Effector memory CD4-positive, alpha-beta T cell (primary cell): ENCODE measurements around the gene ANKRD60.

Source experiments
- DNase-seq, 3 donors: peaks; one replicate each; pipeline ENCODE4 v3.0.0-alpha.2; 2020
- H3K27ac ChIP-seq: 2 replicates; pipeline ENCODE4 v1.7.0; 2013; ENCODE audit warnings: mild to moderate bottlenecking, low read length, moderate library complexity; ENCODE audit not compliant: insufficient read depth, poor library complexity, severe bottlenecking
- H3K27me3 ChIP-seq: replicated peaks from 2 replicates; pipeline ENCODE4 v1.7.0; 2013; ENCODE audit warnings: mild to moderate bottlenecking, low read length; ENCODE audit not compliant: insufficient read depth, control insufficient read depth, poor library complexity, severe bottlenecking
- H3K36me3 ChIP-seq: 2 replicates; pipeline ENCODE4 v1.7.0; 2013; ENCODE audit warnings: mild to moderate bottlenecking, low read length, moderate library complexity; ENCODE audit not compliant: control insufficient read depth, insufficient read depth
- H3K4me1 ChIP-seq: 2 replicates; pipeline ENCODE4 v1.7.0; 2013; ENCODE audit warnings: low read length, mild to moderate bottlenecking; ENCODE audit not compliant: control insufficient read depth, insufficient read depth, poor library complexity, severe bottlenecking
- H3K4me3 ChIP-seq: 2 replicates; pipeline ENCODE4 v1.7.0; 2013; ENCODE audit warnings: low read length, low read depth, mild to moderate bottlenecking; ENCODE audit not compliant: insufficient read depth, poor library complexity, severe bottlenecking
- H3K9me3 ChIP-seq: 2 replicates; pipeline ENCODE4 v1.7.0; 2013; ENCODE audit warnings: mild to moderate bottlenecking, low read length, moderate library complexity; ENCODE audit not compliant: control insufficient read depth

The ANKRD60 gene

GRCh38 chr20:58235010-58235409, 6.6 kb upstream of the ANKRD60 start:
- Histone ChIP-seq H3K4me3 (no peak overlapping the region), H3K27ac (no peak overlapping the region), H3K27me3 (peaks cover 3% of the 10 kb centered on the region), H3K4me1 (no peaks in the 10 kb centered on the region), H3K9me3 (no peaks in the 10 kb centered on the region), H3K36me3 (no peaks in the 10 kb centered on the region)
- DNase-seq, result no peak

- no peaks in the 10 kb centered on the region for H3K4me1 ChIP-seq
- no peak overlapping the region for H3K27ac ChIP-seq
- H3K27me3 ChIP-seq, result peaks cover 13% of the 10 kb centered on the region
- H3K9me3 ChIP-seq, result no peaks in the 10 kb centered on the region
- DNase-seq, result peak in 2 of 3 donors; percentile 14 to 34
- H3K4me3 ChIP-seq, result no peak overlapping the region
- H3K36me3 ChIP-seq, result no peaks in the 10 kb centered on the region
Observed at GRCh38 chr20:58233881-58234528, 5.6 kb upstream of the ANKRD60 start.

- H3K27ac ChIP-seq, result no peak overlapping the region
- H3K4me1 ChIP-seq, result no peaks in the 10 kb centered on the region
- H3K27me3 ChIP-seq, result peaks cover 18% of the 10 kb centered on the region
- DNase-seq, result no peak
- no peaks in the 10 kb centered on the region for H3K36me3 ChIP-seq
- H3K4me3 ChIP-seq, result no peak overlapping the region
- no peaks in the 10 kb centered on the region for H3K9me3 ChIP-seq
Observed at GRCh38 chr20:58233393-58233792, 4.9 kb upstream of the ANKRD60 start.

GRCh38 chr20:58231683-58232082, 3.2 kb upstream of the ANKRD60 start:
- Histone ChIP-seq H3K4me3 (no peak overlapping the region), H3K4me1 (no peaks in the 10 kb centered on the region), H3K27ac (no peak overlapping the region), H3K9me3 (no peaks in the 10 kb centered on the region), H3K36me3 (no peaks in the 10 kb centered on the region), H3K27me3 (peaks cover 34% of the 10 kb centered on the region)
- DNase-seq, result no peak

GRCh38 chr20:58229198-58229798, 845 bp upstream of the ANKRD60 start:
- H3K9me3 ChIP-seq, result no peaks in the 10 kb centered on the region
- no peaks in the 10 kb centered on the region for H3K4me1 ChIP-seq
- no peak overlapping the region for H3K4me3 ChIP-seq
- H3K27ac ChIP-seq, result no peak overlapping the region
- DNase-seq, result no peak
- H3K36me3 ChIP-seq, result no peaks in the 10 kb centered on the region
- peaks cover 40% of the 10 kb centered on the region for H3K27me3 ChIP-seq

GRCh38 chr20:58228103-58228483, 360 bp downstream of the ANKRD60 start:
- Histone ChIP-seq H3K9me3 (no peaks in the 10 kb centered on the region), H3K27me3 (peaks cover 40% of the 10 kb centered on the region), H3K27ac (no peak overlapping the region), H3K4me3 (no peak overlapping the region), H3K4me1 (no peaks in the 10 kb centered on the region), H3K36me3 (no peaks in the 10 kb centered on the region)
- DNase-seq, result no peak

GRCh38 chr20:58227391-58228102, 906 bp downstream of the ANKRD60 start:
- H3K27ac ChIP-seq, result no peak overlapping the region
- peaks cover 40% of the 10 kb centered on the region for H3K27me3 ChIP-seq
- H3K4me3 ChIP-seq, result no peak overlapping the region
- no peak for DNase-seq
- H3K4me1 ChIP-seq, result no peaks in the 10 kb centered on the region
- no peaks in the 10 kb centered on the region for H3K9me3 ChIP-seq
- H3K36me3 ChIP-seq, result no peaks in the 10 kb centered on the region

GRCh38 chr20:58225452-58226200, 2.8 kb downstream of the ANKRD60 start:
- Histone ChIP-seq H3K4me3 (no peak overlapping the region), H3K27ac (no peak overlapping the region), H3K9me3 (no peaks in the 10 kb centered on the region), H3K36me3 (no peaks in the 10 kb centered on the region), H3K4me1 (no peaks in the 10 kb centered on the region), H3K27me3 (peaks cover 44% of the 10 kb centered on the region)
- no peak for DNase-seq

GRCh38 chr20:58224974-58225373, 3.5 kb downstream of the ANKRD60 start:
- no peaks in the 10 kb centered on the region for H3K9me3 ChIP-seq
- H3K36me3 ChIP-seq, result no peaks in the 10 kb centered on the region
- no peaks in the 10 kb centered on the region for H3K4me1 ChIP-seq
- no peak for DNase-seq
- no peak overlapping the region for H3K27ac ChIP-seq
- H3K27me3 ChIP-seq, result peaks cover 41% of the 10 kb centered on the region
- no peak overlapping the region for H3K4me3 ChIP-seq

- Histone ChIP-seq H3K36me3 (no peaks in the 10 kb centered on the region), H3K4me1 (no peaks in the 10 kb centered on the region), H3K27me3 (peaks cover 33% of the 10 kb centered on the region), H3K4me3 (no peak overlapping the region), H3K9me3 (no peaks in the 10 kb centered on the region), H3K27ac (no peak overlapping the region)
- DNase-seq, result no peak
Observed at GRCh38 chr20:58224097-58224496, 4.4 kb downstream of the ANKRD60 start.
